Midbrain (tissue), 1 donor: ENCODE measurements around the gene RNASEH2A.

Experiments used
- DNase-seq: peaks from one replicate; lab custom pipeline; 2025; lab: John Stamatoyannopoulos, UW

RNASEH2A gene

DNA sequence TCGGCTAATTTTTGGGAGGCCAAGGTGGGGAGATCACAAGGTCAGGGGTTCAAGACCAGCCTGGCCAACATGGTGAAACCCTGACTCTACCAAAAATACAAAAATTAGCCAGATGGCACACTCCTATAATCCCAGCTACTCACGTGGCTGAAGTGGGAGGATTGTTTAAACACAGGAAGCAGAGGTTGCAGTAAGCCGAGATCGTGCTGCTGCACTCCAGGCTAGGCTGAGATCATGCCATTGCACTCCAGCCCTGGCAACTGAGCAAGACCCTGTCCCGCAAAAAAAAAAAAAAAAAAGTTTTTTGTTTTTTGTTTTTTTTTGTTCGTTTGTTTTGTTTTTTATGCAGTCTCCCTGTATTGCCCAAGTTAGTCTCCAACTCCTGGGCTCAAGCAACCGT, 53.2 kb downstream of the RNASEH2A start:
- DNase-seq, result no peak
